Adrenal gland (tissue), 5 donors: ENCODE data around the gene ACBD4.

ENCODE experiments used
- POLR2A ChIP-seq, 2 donors: fragments of 450-650 bp; IDR thresholded peaks; one replicate each; pipeline ENCODE4 v1.6.1; 2017; ENCODE audit warnings: antibody characterized with exemption in 2 of 2, mild to moderate bottlenecking in 2 of 2, moderate library complexity in 1 of 2
- TF ChIP-seq, protein P1 (sequence below), 6 experiments: fragments of 450-650 bp in 4 of 6; fragments of 200-600 bp in 2 of 6; sonication (generic) in 1 of 6; IDR thresholded peaks; 1 replicate in 5 of 6; 2 replicates in 1 of 6; pipeline versions ENCODE4 v1.5.1 to v1.8.0; 2016 to 2021; ENCODE audit warnings: antibody characterized with exemption in 6 of 6, mild to moderate bottlenecking in 2 of 6, moderate library complexity in 1 of 6
- donor health status: DM: no; HTN: no; CAD: no.

DNA sequence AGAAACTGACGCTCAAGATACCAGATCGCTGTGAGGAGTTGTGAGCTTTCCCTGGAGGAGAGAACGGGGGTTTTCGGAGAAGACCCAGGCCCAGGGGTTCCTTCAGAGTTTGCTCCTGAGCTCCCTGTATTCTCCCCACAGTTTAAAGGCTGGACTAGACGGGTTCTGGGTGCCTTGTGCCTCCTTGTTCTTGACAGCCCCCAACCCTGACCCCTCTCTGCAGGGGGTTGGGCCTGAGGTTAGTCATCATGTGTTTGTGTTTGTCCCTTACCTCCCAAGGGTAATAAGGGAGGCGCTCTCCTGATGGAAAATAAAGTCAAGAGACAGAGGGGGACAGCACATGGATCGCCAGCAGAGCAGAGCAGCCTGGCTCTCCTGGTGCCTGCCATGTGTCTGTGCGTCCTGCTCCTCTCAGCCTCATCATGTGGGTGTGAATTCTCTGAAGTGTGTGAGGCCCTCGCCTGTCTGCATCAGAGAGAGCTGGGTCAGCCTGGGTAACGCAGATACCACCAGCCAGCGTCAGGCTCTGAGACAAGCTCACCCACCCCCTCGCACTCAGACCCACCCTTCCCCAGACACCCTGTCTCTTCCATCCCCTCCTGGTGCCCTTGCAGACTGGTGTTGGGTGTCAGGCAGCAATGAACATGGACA is 34.9 kb downstream of the ACBD4 start:
- TF ChIP-seq, protein P1, sequence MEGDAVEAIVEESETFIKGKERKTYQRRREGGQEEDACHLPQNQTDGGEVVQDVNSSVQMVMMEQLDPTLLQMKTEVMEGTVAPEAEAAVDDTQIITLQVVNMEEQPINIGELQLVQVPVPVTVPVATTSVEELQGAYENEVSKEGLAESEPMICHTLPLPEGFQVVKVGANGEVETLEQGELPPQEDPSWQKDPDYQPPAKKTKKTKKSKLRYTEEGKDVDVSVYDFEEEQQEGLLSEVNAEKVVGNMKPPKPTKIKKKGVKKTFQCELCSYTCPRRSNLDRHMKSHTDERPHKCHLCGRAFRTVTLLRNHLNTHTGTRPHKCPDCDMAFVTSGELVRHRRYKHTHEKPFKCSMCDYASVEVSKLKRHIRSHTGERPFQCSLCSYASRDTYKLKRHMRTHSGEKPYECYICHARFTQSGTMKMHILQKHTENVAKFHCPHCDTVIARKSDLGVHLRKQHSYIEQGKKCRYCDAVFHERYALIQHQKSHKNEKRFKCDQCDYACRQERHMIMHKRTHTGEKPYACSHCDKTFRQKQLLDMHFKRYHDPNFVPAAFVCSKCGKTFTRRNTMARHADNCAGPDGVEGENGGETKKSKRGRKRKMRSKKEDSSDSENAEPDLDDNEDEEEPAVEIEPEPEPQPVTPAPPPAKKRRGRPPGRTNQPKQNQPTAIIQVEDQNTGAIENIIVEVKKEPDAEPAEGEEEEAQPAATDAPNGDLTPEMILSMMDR (IDR thresholded peaks at IDR 0.05): no peak
- no peak for TF ChIP-seq POLR2A (IDR thresholded peaks at IDR 0.05)
